ENCODE data around the gene MACROH2A2. TPM values are rescaled to one million over a fixed set of nuclear protein-coding genes. Genes with fewer than 3 reads are reported as not detected.
A peak's percentile ranks its signal among the peaks of the same experiment; 100 is the strongest.
"Not testable (repeated sequence)": the region's sequence is repeated elsewhere in the genome, so short reads cannot be mapped to it uniquely, and the experiment has no call there.

MACROH2A2 gene
- total and polyA plus RNA-seq, 4 experiments from 2014 or later: 4.6 to 5.6 (median 5.1) TPM

GRCh38 chr10:70080789-70081188 lies 28.1 kb downstream of the MACROH2A2 start:
- H3K27me3 ChIP-seq (ENCODE audit: insufficient read depth, low read length); H3K4me3 ChIP-seq (ENCODE audit: low read length in 2 of 2); H3K27ac Mint-ChIP-seq; H3K36me3 Mint-ChIP-seq; H3K36me3 ChIP-seq (ENCODE audit: insufficient read depth, low read length); H3K4me1 ChIP-seq (ENCODE audit: insufficient read depth, low read length); H3K27me3 Mint-ChIP-seq; H3K9me3 Mint-ChIP-seq; POLR2A ChIA-PET (ENCODE audit: partially characterized antibody); H3K27ac ChIP-seq (ENCODE audit: low read depth, low read length); DNase-seq; H3K4me1 Mint-ChIP-seq; H3K9me3 ChIP-seq (ENCODE audit: control insufficient read depth in 1 of 2, low read length in 2 of 2); H3K4me3 Mint-ChIP-seq: not testable (repeated sequence)
- CTCF ChIA-PET (ENCODE audit: partially characterized antibody): interaction anchor here (0.6 to 2.3 kb wide), 3 partner anchors 14 to 449 kb away, joined by 3 to 9 read pairs (median 4); no protein-coding TSS in a partner anchor
- intact Hi-C loops (cut with micrococcal nuclease): loop anchor here (10.0 kb wide), 1 partner anchor 284 kb away; no protein-coding TSS in a partner anchor

- no peak overlapping the region for H3K4me3 Mint-ChIP-seq
- no peaks in the 10 kb centered on the region for H3K9me3 Mint-ChIP-seq
Measured at GRCh38 chr10:70084189-70084588, 31.5 kb downstream of the MACROH2A2 start.

GRCh38 chr10:70085975-70086613 lies 33.4 kb downstream of the MACROH2A2 start:
- no peaks in the 10 kb centered on the region for H3K27me3 ChIP-seq (ENCODE audit: insufficient read depth, low read length)
- H3K4me1 ChIP-seq (ENCODE audit: insufficient read depth, low read length): no peaks in the 10 kb centered on the region
- H3K9me3 ChIP-seq (ENCODE audit: control insufficient read depth in 1 of 2, low read length in 2 of 2): no peaks in the 10 kb centered on the region
- ChIA-PET CTCF (ENCODE audit: partially characterized antibody) (interaction anchor here (0.7 to 2.8 kb wide), 4 partner anchors 9 to 60 kb away, joined by 3 to 22 read pairs (median 5); partner anchors contain the start of gene TYSND1), POLR2A (ENCODE audit: partially characterized antibody) (no interaction called here)
- no peaks in the 10 kb centered on the region for H3K9me3 Mint-ChIP-seq
- H3K4me3 Mint-ChIP-seq: no peak overlapping the region
- no peak for DNase-seq
- peaks cover 0 to 2% (median 0%) of the 10 kb centered on the region in 4 donors for H3K4me1 Mint-ChIP-seq
- no peaks in the 10 kb centered on the region for H3K36me3 ChIP-seq (ENCODE audit: insufficient read depth, low read length)
- no peaks in the 10 kb centered on the region for H3K36me3 Mint-ChIP-seq
- H3K27ac Mint-ChIP-seq: no peak overlapping the region
- no peak overlapping the region for H3K27ac ChIP-seq (ENCODE audit: low read depth, low read length)
- no peaks in the 10 kb centered on the region for H3K27me3 Mint-ChIP-seq
- intact Hi-C loops (cut with micrococcal nuclease): loop anchor here (10.0 kb wide), 1 partner anchor 279 kb away; no protein-coding TSS in a partner anchor
- H3K4me3 ChIP-seq (ENCODE audit: low read length in 2 of 2): no peak overlapping the region

More at GRCh38 chr10:70084189-70084588, 31.5 kb downstream of the MACROH2A2 start:
- Mint-ChIP-seq H3K4me1 (no peaks in the 10 kb centered on the region), H3K36me3 (no peaks in the 10 kb centered on the region), H3K27ac (no peak overlapping the region), H3K27me3 (no peaks in the 10 kb centered on the region)
- intact Hi-C loops (cut with micrococcal nuclease): loop anchor here (1.0 to 10.0 kb wide), 2 partner anchors 62 to 281 kb away; partner anchors contain the start of gene TYSND1
- Histone ChIP-seq H3K4me3 (ENCODE audit: low read length in 2 of 2) (no peak overlapping the region), H3K9me3 (ENCODE audit: control insufficient read depth in 1 of 2, low read length in 2 of 2) (no peaks in the 10 kb centered on the region), H3K27ac (ENCODE audit: low read depth, low read length) (no peak overlapping the region), H3K27me3 (ENCODE audit: insufficient read depth, low read length) (no peaks in the 10 kb centered on the region), H3K4me1 (ENCODE audit: insufficient read depth, low read length) (no peaks in the 10 kb centered on the region), H3K36me3 (ENCODE audit: insufficient read depth, low read length) (no peaks in the 10 kb centered on the region)
- ChIA-PET POLR2A (ENCODE audit: partially characterized antibody) (no interaction called here), CTCF (ENCODE audit: partially characterized antibody) (interaction anchor here (0.9 to 2.8 kb wide), 6 partner anchors 9 to 280 kb away, joined by 3 to 22 read pairs (median 6); partner anchors contain the start of gene TYSND1)
- DNase-seq: peak in 3 of 5 donors; percentile 8 to 11 (median 9)

- CTCF ChIA-PET (ENCODE audit: partially characterized antibody): interaction anchor here (1.9 kb wide), 1 partner anchor 59 kb away, joined by 8 read pairs; the partner anchor contains the start of gene TYSND1
- H3K4me1 Mint-ChIP-seq: peaks cover 5 to 14% (median 12%) of the 10 kb centered on the region in 4 donors
- intact Hi-C loops (cut with micrococcal nuclease): loop anchor here (10.0 kb wide), 1 partner anchor 277 kb away; no protein-coding TSS in a partner anchor
- H3K4me3 Mint-ChIP-seq: no peak overlapping the region
- H3K27me3 ChIP-seq (ENCODE audit: insufficient read depth, low read length): no peaks in the 10 kb centered on the region
- POLR2A ChIA-PET (ENCODE audit: partially characterized antibody): no interaction called here
- no peaks in the 10 kb centered on the region for H3K36me3 Mint-ChIP-seq
- H3K27ac Mint-ChIP-seq: no peak overlapping the region
- H3K36me3 ChIP-seq (ENCODE audit: insufficient read depth, low read length): no peaks in the 10 kb centered on the region
- no peaks in the 10 kb centered on the region for H3K27me3 Mint-ChIP-seq
- H3K4me3 ChIP-seq (ENCODE audit: low read length in 2 of 2): no peak overlapping the region
- H3K9me3 ChIP-seq (ENCODE audit: control insufficient read depth in 1 of 2, low read length in 2 of 2): no peaks in the 10 kb centered on the region
- DNase-seq: no peak
- peaks cover 10% of the 10 kb centered on the region for H3K4me1 ChIP-seq (ENCODE audit: insufficient read depth, low read length)
- H3K27ac ChIP-seq (ENCODE audit: low read depth, low read length): no peak overlapping the region
- H3K9me3 Mint-ChIP-seq: no peaks in the 10 kb centered on the region
Measured at GRCh38 chr10:70087616-70088307, 35.1 kb downstream of the MACROH2A2 start.

- Histone ChIP-seq H3K4me3 (ENCODE audit: low read length in 2 of 2) (no peak overlapping the region), H3K27ac (ENCODE audit: low read depth, low read length) (no peak overlapping the region), H3K36me3 (ENCODE audit: insufficient read depth, low read length) (no peaks in the 10 kb centered on the region), H3K4me1 (ENCODE audit: insufficient read depth, low read length) (peaks cover 16% of the 10 kb centered on the region), H3K27me3 (ENCODE audit: insufficient read depth, low read length) (no peaks in the 10 kb centered on the region), H3K9me3 (ENCODE audit: control insufficient read depth in 1 of 2, low read length in 2 of 2) (no peaks in the 10 kb centered on the region)
- H3K27ac Mint-ChIP-seq: no peak overlapping the region
- intact Hi-C loops (cut with micrococcal nuclease): loop anchor here (10.0 kb wide), 1 partner anchor 276 kb away; no protein-coding TSS in a partner anchor
- H3K9me3 Mint-ChIP-seq: no peaks in the 10 kb centered on the region
- DNase-seq: no peak
- POLR2A ChIA-PET (ENCODE audit: partially characterized antibody): no interaction called here
- peaks cover 8 to 19% (median 16%) of the 10 kb centered on the region in 4 donors for H3K4me1 Mint-ChIP-seq
- no peaks in the 10 kb centered on the region for H3K36me3 Mint-ChIP-seq
- CTCF ChIA-PET (ENCODE audit: partially characterized antibody): interaction anchor here (1.9 kb wide), 1 partner anchor 58 kb away, joined by 8 read pairs; the partner anchor contains the start of gene TYSND1
- H3K27me3 Mint-ChIP-seq: no peaks in the 10 kb centered on the region
- H3K4me3 Mint-ChIP-seq: no peak overlapping the region
Measured at GRCh38 chr10:70088308-70088698, 35.7 kb downstream of the MACROH2A2 start.

- no peaks in the 10 kb centered on the region for H3K27me3 Mint-ChIP-seq
- peaks cover 17 to 35% (median 31%) of the 10 kb centered on the region in 4 donors for H3K4me1 Mint-ChIP-seq
- no peak overlapping the region for H3K4me3 ChIP-seq (ENCODE audit: low read length in 2 of 2)
- intact Hi-C loops (cut with micrococcal nuclease): no loop called here
- H3K9me3 Mint-ChIP-seq: no peaks in the 10 kb centered on the region
- peaks cover 31% of the 10 kb centered on the region for H3K4me1 ChIP-seq (ENCODE audit: insufficient read depth, low read length)
- ChIA-PET POLR2A (ENCODE audit: partially characterized antibody) (no interaction called here), CTCF (ENCODE audit: partially characterized antibody) (interaction anchor here (1.8 kb wide), 1 partner anchor 56 kb away, joined by 13 read pairs; the partner anchor contains the start of gene TYSND1)
- H3K27ac ChIP-seq (ENCODE audit: low read depth, low read length): no peak overlapping the region
- H3K27ac Mint-ChIP-seq: peak overlapping the region in 2 of 7 donors; percentile 28 to 57
- no peaks in the 10 kb centered on the region for H3K9me3 ChIP-seq (ENCODE audit: control insufficient read depth in 1 of 2, low read length in 2 of 2)
- H3K4me3 Mint-ChIP-seq: no peak overlapping the region
- no peaks in the 10 kb centered on the region for H3K27me3 ChIP-seq (ENCODE audit: insufficient read depth, low read length)
- DNase-seq: no peak
- H3K36me3 Mint-ChIP-seq: peaks cover 4 to 7% of the 10 kb centered on the region in 2 donors
- no peaks in the 10 kb centered on the region for H3K36me3 ChIP-seq (ENCODE audit: insufficient read depth, low read length)
Measured at GRCh38 chr10:70090013-70090412, 37.4 kb downstream of the MACROH2A2 start.

- H3K36me3 ChIP-seq (ENCODE audit: insufficient read depth, low read length): no peaks in the 10 kb centered on the region
- H3K27ac Mint-ChIP-seq: peak overlapping the region in 4 of 7 donors; percentile 11 to 84 (median 40)
- H3K27me3 ChIP-seq (ENCODE audit: insufficient read depth, low read length): no peaks in the 10 kb centered on the region
- peaks cover 20 to 41% (median 35%) of the 10 kb centered on the region in 4 donors for H3K4me1 Mint-ChIP-seq
- CTCF ChIA-PET (ENCODE audit: partially characterized antibody): interaction anchor here (1.2 to 1.8 kb wide), 2 partner anchors 16 to 55 kb away, joined by 3 to 13 read pairs; partner anchors contain the start of gene TYSND1
- H3K9me3 ChIP-seq (ENCODE audit: control insufficient read depth in 1 of 2, low read length in 2 of 2): no peaks in the 10 kb centered on the region
- no peak overlapping the region for H3K27ac ChIP-seq (ENCODE audit: low read depth, low read length)
- DNase-seq: no peak
- peaks cover 37% of the 10 kb centered on the region for H3K4me1 ChIP-seq (ENCODE audit: insufficient read depth, low read length)
- H3K4me3 Mint-ChIP-seq: no peak overlapping the region
- POLR2A ChIA-PET (ENCODE audit: partially characterized antibody): interaction anchor here (5.3 kb wide), 1 partner anchor 55 kb away, joined by 81 read pairs; the partner anchor contains the start of gene TYSND1
- H3K9me3 Mint-ChIP-seq: no peaks in the 10 kb centered on the region
- no peak overlapping the region for H3K4me3 ChIP-seq (ENCODE audit: low read length in 2 of 2)
- peaks cover 4 to 12% of the 10 kb centered on the region in 2 donors for H3K36me3 Mint-ChIP-seq
- H3K27me3 Mint-ChIP-seq: no peaks in the 10 kb centered on the region
- intact Hi-C loops (cut with micrococcal nuclease): no loop called here
Measured at GRCh38 chr10:70090951-70091350, 38.3 kb downstream of the MACROH2A2 start.
